ENCODE data around the gene VMAC. TPM values are rescaled to one million over a fixed set of nuclear protein-coding genes. Genes with fewer than 3 reads are reported as not detected.

Gene VMAC
- total RNA-seq, 2 donors from 2014 or later, result 23.6 to 29.0 TPM

GRCh38 chr19:5958074-5958850 is 53.6 kb downstream of the VMAC start:
- H3K27ac ChIP-seq, result no peak overlapping the region
- TF ChIP-seq POLR2A (IDR thresholded peaks at IDR 0.05), result no peak
- TF ChIP-seq POLR2AphosphoS5 (IDR thresholded peaks at IDR 0.05), result no peak
- TF ChIP-seq CTCF (IDR thresholded peaks at IDR 0.05), result no peak
- WGBS, result 83% methylated on average over 21 of the region's 21 CpGs

GRCh38 chr19:5958851-5959122 is 54.1 kb downstream of the VMAC start:
- WGBS, result 88% methylated on average over 10 of the region's 10 CpGs
- intact Hi-C loops (cut with DNase I), result no loop called here
- peaks cover 37% of the 10 kb centered on the region for H3K4me1 ChIP-seq (replicated peaks)
- no peaks in the 10 kb centered on the region for H3K9me3 ChIP-seq
- DNase-seq (ENCODE audit: low spot score), result no peak
- H3K4me3 ChIP-seq, result no peak overlapping the region
- H3K27me3 ChIP-seq (replicated peaks; ENCODE audit: insufficient read depth), result no peaks in the 10 kb centered on the region
- TF ChIP-seq POLR2AphosphoS5 (IDR thresholded peaks at IDR 0.05), result no peak
- no peak for TF ChIP-seq POLR2A (IDR thresholded peaks at IDR 0.05)
- no peak for TF ChIP-seq CTCF (IDR thresholded peaks at IDR 0.05)
- H3K36me3 ChIP-seq, result no peaks in the 10 kb centered on the region
- H3K27ac ChIP-seq, result no peak overlapping the region

More at GRCh38 chr19:5958074-5958850, 53.6 kb downstream of the VMAC start:
- H3K36me3 ChIP-seq, result no peaks in the 10 kb centered on the region
- no peaks in the 10 kb centered on the region for H3K9me3 ChIP-seq
- intact Hi-C loops (cut with DNase I), result no loop called here
- peaks cover 39% of the 10 kb centered on the region for H3K4me1 ChIP-seq (replicated peaks)
- no peak overlapping the region for H3K4me3 ChIP-seq
- H3K27me3 ChIP-seq (replicated peaks; ENCODE audit: insufficient read depth), result no peaks in the 10 kb centered on the region
- no peak for DNase-seq (ENCODE audit: low spot score)

GRCh38 chr19:5959260-5960004 is 54.8 kb downstream of the VMAC start:
- Histone ChIP-seq H3K36me3 (no peaks in the 10 kb centered on the region), H3K27ac (no peak overlapping the region), H3K27me3 (replicated peaks; ENCODE audit: insufficient read depth) (no peaks in the 10 kb centered on the region), H3K9me3 (no peaks in the 10 kb centered on the region), H3K4me3 (no peak overlapping the region), H3K4me1 (replicated peaks) (peaks cover 30% of the 10 kb centered on the region)
- DNase-seq (ENCODE audit: low spot score), result no peak
- no peak for TF ChIP-seq POLR2A (IDR thresholded peaks at IDR 0.05)
- TF ChIP-seq POLR2AphosphoS5 (IDR thresholded peaks at IDR 0.05), result no peak
- no peak for TF ChIP-seq CTCF (IDR thresholded peaks at IDR 0.05)
- 85% methylated on average over 14 of the region's 14 CpGs for WGBS
- intact Hi-C loops (cut with DNase I), result no loop called here

Other genes starting within 250 kb of the VMAC start
- gene MICOS13, start 224.4 kb upstream of the VMAC start, total RNA-seq, result 10 to 100 TPM; 42.8 to 54.2 TPM
- gene HSD11B1L, start 223.8 kb upstream of the VMAC start, total RNA-seq, result 10 to 100 TPM; 15.6 to 17.9 TPM
- 1,000 to 10,000 TPM in 1 of 2 donors, 100 to 1,000 TPM in 1; 628 to 1,303 TPM for gene RPL36, start 214.6 kb upstream of the VMAC start, total RNA-seq
- 100 to 1,000 TPM in 1 of 2 donors, 10 to 100 TPM in 1; 62.7 to 120 TPM for gene LONP1, start 184.7 kb upstream of the VMAC start, total RNA-seq
- gene CATSPERD, start 184.2 kb upstream of the VMAC start, total RNA-seq, result 1 to 10 TPM in 1 of 2 donors, not detected in 1; 1.4 TPM
- gene PRR22, start 120.1 kb upstream of the VMAC start, total RNA-seq, result 1 to 10 TPM; 1.6 to 6.8 TPM
- gene DUS3L, start 113.7 kb upstream of the VMAC start, total RNA-seq, result 10 to 100 TPM; 43.8 to 57.5 TPM
- 10 to 100 TPM in 1 of 2 donors, 1 to 10 TPM in 1; 9.7 to 12.9 TPM for gene NRTN, start 99.8 kb upstream of the VMAC start, total RNA-seq
- gene FUT6, start 65.2 kb upstream of the VMAC start, total RNA-seq, result under 1 TPM in 1 of 2 donors, not detected in 1; 0.62 TPM
- 1 to 10 TPM; 1.4 to 2.1 TPM for gene FUT3, start 53.4 kb upstream of the VMAC start, total RNA-seq
- gene FUT5, start 34.3 kb upstream of the VMAC start, total RNA-seq, result not detected
- 100 to 1,000 TPM; 259 to 327 TPM for gene NDUFA11, start 1.1 kb upstream of the VMAC start, total RNA-seq
- 10 to 100 TPM; 27.9 to 36.8 TPM for gene CAPS, start 9.4 kb downstream of the VMAC start, total RNA-seq
- gene RANBP3, start 73.3 kb downstream of the VMAC start, total RNA-seq, result 100 to 1,000 TPM in 1 of 2 donors, 10 to 100 TPM in 1; 84.6 to 120 TPM
- gene RFX2, start 205.6 kb downstream of the VMAC start, total RNA-seq, result 10 to 100 TPM; 13.4 to 25.3 TPM
- gene ACSBG2, start 230.8 kb downstream of the VMAC start, total RNA-seq, result 10 to 100 TPM in 1 of 2 donors, not detected in 1; 18.7 TPM